SK-N-SH treated with all-trans-retinoic acid at 6 μM for 48 hours (cell line): Measurements from ENCODE around the gene SMIM14.
"Not testable (repeated sequence)": the region's sequence is repeated elsewhere in the genome, so short reads cannot be mapped to it uniquely, and the experiment has no call there.

Experiments used
- ATAC-seq: fragments of 200-7000 bp; cut with Tn5 transposase; 3 replicates; pipeline ENCODE4 v1.9.1; 2020; ENCODE audit warnings: mild to moderate bottlenecking, moderate library complexity
- ARNTL ChIP-seq: fragments of 450-650 bp; formaldehyde crosslinking; IDR thresholded peaks from 2 replicates; pipeline ENCODE4 v1.5.0; 2020; ENCODE audit warnings: low read depth, mild to moderate bottlenecking, moderate library complexity, borderline replicate concordance
- BACH2 ChIP-seq: fragments of 250-450 bp; sonication (Bioruptor Pico); IDR thresholded peaks from 2 replicates; pipeline ENCODE4 v1.9.0; 2021; ENCODE audit warnings: mild to moderate bottlenecking, borderline replicate concordance
- GLIS3 ChIP-seq: fragments of 250-450 bp; sonication (Bioruptor Pico); IDR thresholded peaks from 2 replicates; pipeline ENCODE4 v1.5.0; 2020; ENCODE audit warnings: mild to moderate bottlenecking, moderate library complexity
- ISL1 ChIP-seq: fragments of 250-450 bp; sonication (Bioruptor Pico); IDR thresholded peaks from 2 replicates; pipeline ENCODE4 v2.1.2; 2022; ENCODE audit warnings: mild to moderate bottlenecking, moderate library complexity
- PATZ1 ChIP-seq: fragments of 250-450 bp; sonication (Bioruptor Pico); IDR thresholded peaks from 2 replicates; pipeline ENCODE4 v1.8.0; 2020; ENCODE audit warnings: mild to moderate bottlenecking, moderate library complexity, borderline replicate concordance
- POU6F1 ChIP-seq: fragments of 250-450 bp; sonication (Bioruptor Pico); IDR thresholded peaks from 2 replicates; pipeline ENCODE4 v1.8.0; 2021; ENCODE audit warnings: low read depth, mild to moderate bottlenecking, moderate library complexity, borderline replicate concordance
- PPARA ChIP-seq: fragments of 250-450 bp; sonication (Bioruptor Pico); IDR thresholded peaks from 2 replicates; pipeline ENCODE4 v1.5.0; 2020; ENCODE audit warnings: mild to moderate bottlenecking, borderline replicate concordance
- RARB ChIP-seq: fragments of 250-450 bp; sonication (Bioruptor Pico); IDR thresholded peaks from 2 replicates; pipeline ENCODE4 v1.8.0; 2021; ENCODE audit warnings: mild to moderate bottlenecking, moderate library complexity
- SNAI2 ChIP-seq: fragments of 250-450 bp; sonication (Bioruptor Pico); IDR thresholded peaks from 2 replicates; pipeline ENCODE4 v1.5.0; 2020; ENCODE audit warnings: mild to moderate bottlenecking, moderate library complexity
- TCF4 ChIP-seq: fragments of 250-450 bp; sonication (Bioruptor Pico); IDR thresholded peaks from 2 replicates; pipeline ENCODE4 v1.8.0; 2021; ENCODE audit warnings: mild to moderate bottlenecking, moderate library complexity, borderline replicate concordance
- ZFP3 ChIP-seq: fragments of 250-450 bp; sonication (Bioruptor Pico); IDR thresholded peaks from 2 replicates; pipeline ENCODE4 v1.5.0; 2020; ENCODE audit warnings: mild to moderate bottlenecking, moderate library complexity
- ZNF565 ChIP-seq: fragments of 450-650 bp; formaldehyde crosslinking; conservative IDR thresholded peaks from 2 replicates; pipeline ENCODE4 v1.5.0; 2020; ENCODE audit warnings: low read depth, mild to moderate bottlenecking, moderate library complexity
- ZNF70 ChIP-seq: fragments of 450-650 bp; formaldehyde crosslinking; IDR thresholded peaks from 2 replicates; pipeline ENCODE4 v1.5.0; 2020; ENCODE audit warnings: mild to moderate bottlenecking, moderate library complexity
- ZNF8 ChIP-seq: fragments of 450-650 bp; formaldehyde crosslinking; IDR thresholded peaks from 2 replicates; pipeline ENCODE4 v1.5.0; 2020; ENCODE audit warnings: mild to moderate bottlenecking, moderate library complexity
- TF ChIP-seq, protein P1 (sequence below): fragments of 250-450 bp; sonication (Bioruptor Pico); IDR thresholded peaks from 2 replicates; pipeline ENCODE4 v1.5.0; 2020; ENCODE audit warnings: mild to moderate bottlenecking, moderate library complexity

SMIM14 gene

DNA sequence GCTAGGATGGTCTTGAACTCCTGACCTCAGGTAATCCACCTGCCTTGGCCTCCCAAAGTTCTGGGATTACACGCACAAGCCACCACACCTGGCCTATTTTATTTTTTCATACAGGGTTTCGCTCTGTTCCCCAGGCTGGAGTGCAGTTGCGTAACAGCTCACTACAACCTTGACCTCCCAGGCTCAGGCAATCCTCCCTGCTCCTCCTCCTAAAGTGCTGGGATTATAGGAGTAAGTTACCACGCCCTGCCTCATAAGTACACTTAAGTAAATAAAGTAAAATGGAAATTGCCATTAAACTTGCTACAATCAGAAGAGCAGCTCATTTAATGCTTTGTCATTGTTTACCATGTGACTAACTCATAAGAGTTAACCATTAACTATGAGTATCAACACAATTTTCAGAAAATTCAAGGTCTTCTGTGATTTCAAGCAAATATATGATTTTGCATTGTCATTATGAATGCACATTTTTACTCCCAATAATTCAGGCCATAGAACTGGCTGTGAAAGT lies 123.7 kb downstream of the SMIM14 start:
- TF ChIP-seq GLIS3 (CRISPR knock-in tag) (no peak), TCF4 (CRISPR knock-in tag) (no peak), ISL1 (CRISPR knock-in tag) (no peak), ZNF8 (CRISPR knock-in tag) (no peak), PATZ1 (CRISPR knock-in tag) (no peak), POU6F1 (CRISPR knock-in tag) (no peak), ARNTL (CRISPR knock-in tag) (no peak), ZNF70 (CRISPR knock-in tag) (no peak), SNAI2 (CRISPR knock-in tag) (no peak)
- TF ChIP-seq, protein P1, sequence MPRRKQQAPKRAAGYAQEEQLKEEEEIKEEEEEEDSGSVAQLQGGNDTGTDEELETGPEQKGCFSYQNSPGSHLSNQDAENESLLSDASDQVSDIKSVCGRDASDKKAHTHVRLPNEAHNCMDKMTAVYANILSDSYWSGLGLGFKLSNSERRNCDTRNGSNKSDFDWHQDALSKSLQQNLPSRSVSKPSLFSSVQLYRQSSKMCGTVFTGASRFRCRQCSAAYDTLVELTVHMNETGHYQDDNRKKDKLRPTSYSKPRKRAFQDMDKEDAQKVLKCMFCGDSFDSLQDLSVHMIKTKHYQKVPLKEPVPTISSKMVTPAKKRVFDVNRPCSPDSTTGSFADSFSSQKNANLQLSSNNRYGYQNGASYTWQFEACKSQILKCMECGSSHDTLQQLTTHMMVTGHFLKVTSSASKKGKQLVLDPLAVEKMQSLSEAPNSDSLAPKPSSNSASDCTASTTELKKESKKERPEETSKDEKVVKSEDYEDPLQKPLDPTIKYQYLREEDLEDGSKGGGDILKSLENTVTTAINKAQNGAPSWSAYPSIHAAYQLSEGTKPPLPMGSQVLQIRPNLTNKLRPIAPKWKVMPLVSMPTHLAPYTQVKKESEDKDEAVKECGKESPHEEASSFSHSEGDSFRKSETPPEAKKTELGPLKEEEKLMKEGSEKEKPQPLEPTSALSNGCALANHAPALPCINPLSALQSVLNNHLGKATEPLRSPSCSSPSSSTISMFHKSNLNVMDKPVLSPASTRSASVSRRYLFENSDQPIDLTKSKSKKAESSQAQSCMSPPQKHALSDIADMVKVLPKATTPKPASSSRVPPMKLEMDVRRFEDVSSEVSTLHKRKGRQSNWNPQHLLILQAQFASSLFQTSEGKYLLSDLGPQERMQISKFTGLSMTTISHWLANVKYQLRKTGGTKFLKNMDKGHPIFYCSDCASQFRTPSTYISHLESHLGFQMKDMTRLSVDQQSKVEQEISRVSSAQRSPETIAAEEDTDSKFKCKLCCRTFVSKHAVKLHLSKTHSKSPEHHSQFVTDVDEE: no peak
- no peak for ATAC-seq

DNA sequence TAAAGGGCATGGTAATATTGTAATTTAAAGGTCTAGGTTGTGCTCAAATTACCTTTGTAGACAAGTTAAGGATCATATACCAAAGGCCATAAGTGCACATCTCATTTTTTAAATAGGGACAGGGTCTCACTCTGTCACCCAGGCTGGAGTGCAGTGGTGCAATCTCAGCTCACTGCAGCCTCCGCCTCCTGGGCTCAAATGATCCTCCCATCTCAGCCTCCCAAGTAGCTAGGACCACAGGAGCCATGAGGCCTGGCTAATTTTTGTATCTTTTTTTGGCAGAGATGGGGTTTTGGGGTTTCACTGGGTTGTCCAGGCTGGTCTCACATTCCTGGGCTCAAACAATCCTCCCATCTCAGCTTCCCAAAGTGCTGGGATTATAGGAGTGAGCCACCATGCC lies 124.4 kb downstream of the SMIM14 start:
- ATAC-seq: not testable (repeated sequence)

DNA sequence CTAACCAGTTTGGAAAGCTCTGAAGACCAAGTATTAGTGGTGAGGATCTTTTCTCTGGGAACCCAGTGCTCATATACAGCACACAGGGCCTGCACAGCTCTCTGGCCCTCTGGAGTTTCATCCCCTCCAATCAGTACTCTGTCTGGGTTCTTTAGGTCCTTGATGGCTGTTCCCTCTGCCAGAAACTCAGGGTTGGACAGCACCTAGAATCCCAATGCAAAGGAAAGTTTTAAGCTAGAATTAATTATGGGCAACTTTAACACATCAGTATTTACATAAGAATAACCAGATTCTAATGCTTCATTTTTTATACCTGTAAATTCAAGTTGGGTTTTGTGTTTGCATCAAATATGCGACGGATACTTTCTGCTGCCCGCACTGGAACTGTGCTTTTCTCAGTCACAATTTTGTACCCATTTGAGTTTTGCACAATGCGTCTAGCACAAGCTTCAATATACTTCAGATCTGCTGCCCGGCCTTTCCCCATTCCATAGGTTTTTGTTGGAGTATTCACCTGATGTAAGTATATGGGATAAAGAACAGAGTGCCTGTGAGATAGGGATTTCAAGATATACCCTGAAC lies 128.2 kb downstream of the SMIM14 start:
- no peak for TF ChIP-seq PATZ1 (CRISPR knock-in tag)
- no peak for TF ChIP-seq PPARA (CRISPR knock-in tag)
- no peak for TF ChIP-seq ZNF70 (CRISPR knock-in tag)
- no peak for TF ChIP-seq RARB (CRISPR knock-in tag)
- no peak for TF ChIP-seq ZNF565 (CRISPR knock-in tag)
- TF ChIP-seq ARNTL (CRISPR knock-in tag): no peak
- no peak for TF ChIP-seq ZFP3
- TF ChIP-seq BACH2 (CRISPR knock-in tag): no peak
- TF ChIP-seq, all 23 proteins: peak for 0
- no peak for ATAC-seq

GRCh38 chr4:39505581-39505980 lies 133.1 kb downstream of the SMIM14 start:
- no peak for TF ChIP-seq TCF4 (CRISPR knock-in tag)
- TF ChIP-seq SNAI2 (CRISPR knock-in tag): no peak
- TF ChIP-seq ZNF70 (CRISPR knock-in tag): no peak
- TF ChIP-seq PATZ1 (CRISPR knock-in tag): no peak
- no peak for TF ChIP-seq RARB (CRISPR knock-in tag)
- no peak for TF ChIP-seq ARNTL (CRISPR knock-in tag)
- TF ChIP-seq POU6F1 (CRISPR knock-in tag): no peak
- no peak for ATAC-seq
